GM12865 (cell line): ENCODE results near the gene KDM5B.

Experiments used
- DNase-seq: peaks from one replicate; pipeline ENCODE4 v3.0.0; 2010; ENCODE audit warnings: low read depth
- H3K4me3 ChIP-seq: 2 replicates; pipeline ENCODE4 v1.5.1; 2011; ENCODE audit warnings: mild to moderate bottlenecking, low read depth, low read length, control low read depth
- TF ChIP-seq, protein P1 (sequence below): IDR thresholded peaks from 2 replicates; pipeline ENCODE4 v1.5.1; 2011; ENCODE audit warnings: low read length, control low read depth, low read depth, inconsistent platforms; ENCODE audit not compliant: insufficient read depth; ENCODE audit errors: missing control alignments

The KDM5B gene

DNA sequence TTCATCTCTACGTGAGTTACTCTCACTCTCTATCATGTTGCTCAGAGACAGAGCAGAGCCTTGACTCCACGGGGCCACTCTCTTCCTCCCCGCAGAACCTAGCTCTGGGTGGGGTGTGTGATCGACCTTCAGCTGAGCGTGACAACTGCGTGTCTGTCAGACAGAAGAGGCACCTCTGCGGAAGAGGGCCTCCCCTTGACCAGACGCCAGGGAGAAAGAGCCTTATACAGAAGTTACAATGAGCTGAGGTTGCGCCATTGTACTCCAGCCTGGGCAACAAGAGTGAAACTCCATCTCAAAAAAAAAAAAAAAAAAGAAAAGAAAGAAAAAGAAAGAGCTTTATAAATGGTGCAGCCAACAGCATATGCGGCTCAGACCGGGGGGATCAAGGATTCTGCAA lies 120.9 kb downstream of the KDM5B start:
- H3K4me3 ChIP-seq: no peak overlapping the region
- no peak for DNase-seq
- TF ChIP-seq, protein P1, sequence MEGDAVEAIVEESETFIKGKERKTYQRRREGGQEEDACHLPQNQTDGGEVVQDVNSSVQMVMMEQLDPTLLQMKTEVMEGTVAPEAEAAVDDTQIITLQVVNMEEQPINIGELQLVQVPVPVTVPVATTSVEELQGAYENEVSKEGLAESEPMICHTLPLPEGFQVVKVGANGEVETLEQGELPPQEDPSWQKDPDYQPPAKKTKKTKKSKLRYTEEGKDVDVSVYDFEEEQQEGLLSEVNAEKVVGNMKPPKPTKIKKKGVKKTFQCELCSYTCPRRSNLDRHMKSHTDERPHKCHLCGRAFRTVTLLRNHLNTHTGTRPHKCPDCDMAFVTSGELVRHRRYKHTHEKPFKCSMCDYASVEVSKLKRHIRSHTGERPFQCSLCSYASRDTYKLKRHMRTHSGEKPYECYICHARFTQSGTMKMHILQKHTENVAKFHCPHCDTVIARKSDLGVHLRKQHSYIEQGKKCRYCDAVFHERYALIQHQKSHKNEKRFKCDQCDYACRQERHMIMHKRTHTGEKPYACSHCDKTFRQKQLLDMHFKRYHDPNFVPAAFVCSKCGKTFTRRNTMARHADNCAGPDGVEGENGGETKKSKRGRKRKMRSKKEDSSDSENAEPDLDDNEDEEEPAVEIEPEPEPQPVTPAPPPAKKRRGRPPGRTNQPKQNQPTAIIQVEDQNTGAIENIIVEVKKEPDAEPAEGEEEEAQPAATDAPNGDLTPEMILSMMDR: no peak

DNA sequence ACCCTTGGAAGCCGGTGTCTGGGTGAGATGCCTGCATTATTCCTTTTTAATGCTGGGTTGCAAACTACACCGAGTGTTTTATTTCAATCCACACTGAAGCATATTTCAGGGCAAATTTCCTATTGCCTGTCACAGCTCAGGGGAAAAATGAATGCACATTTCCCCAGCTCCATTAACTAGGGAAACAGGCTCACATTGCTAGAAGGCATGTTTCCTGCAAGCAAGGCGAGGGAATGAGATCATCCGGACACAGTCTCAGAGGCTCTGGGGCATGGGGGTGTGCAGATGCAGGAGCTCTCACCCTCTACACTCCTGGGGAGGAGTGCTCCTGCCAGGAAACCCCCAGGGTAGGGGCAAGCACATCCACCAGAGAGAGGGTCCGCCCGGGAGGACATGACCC lies 122.6 kb downstream of the KDM5B start:
- TF ChIP-seq, protein P1: no peak
- DNase-seq: no peak
- H3K4me3 ChIP-seq: no peak overlapping the region

DNA sequence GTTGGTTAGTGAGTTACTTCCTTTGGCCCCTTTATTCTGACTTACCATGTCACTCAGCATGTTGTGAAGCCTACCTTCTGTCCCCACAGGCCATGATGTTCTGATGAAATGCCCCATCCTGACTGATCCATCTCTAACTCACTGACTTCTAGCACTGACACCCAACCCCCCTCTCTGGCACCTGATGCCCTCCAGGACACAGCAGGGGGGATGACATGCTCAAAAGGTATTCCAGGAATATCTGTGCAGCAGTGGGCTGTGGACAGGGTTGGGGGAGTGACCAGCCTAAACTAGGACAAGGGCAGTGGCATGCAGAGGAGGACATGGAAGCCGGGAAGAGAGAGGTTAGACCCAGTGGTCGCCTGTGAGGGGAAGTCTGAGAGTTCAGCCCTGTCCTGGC lies 123.5 kb downstream of the KDM5B start:
- TF ChIP-seq, protein P1: no peak
- DNase-seq: no peak

DNA sequence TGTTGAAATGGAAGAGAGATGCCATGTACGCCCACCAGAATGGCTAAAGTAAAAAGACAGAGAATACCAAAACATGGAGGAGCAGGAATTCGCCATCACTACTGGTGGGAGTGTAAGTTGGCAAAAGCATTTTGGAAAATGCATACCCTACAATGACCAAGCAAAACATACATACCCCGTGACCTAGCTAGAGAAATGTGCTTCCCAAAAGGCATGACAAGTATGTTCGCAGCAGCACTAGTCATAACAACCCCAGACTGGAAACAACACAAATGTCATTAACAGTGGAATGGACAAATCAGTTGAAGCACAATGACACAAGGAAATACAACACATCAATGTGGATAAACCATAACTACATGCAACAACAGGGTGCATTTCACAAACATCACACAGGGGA lies 125.2 kb downstream of the KDM5B start:
- DNase-seq: no peak
- TF ChIP-seq, protein P1: no peak
- H3K4me3 ChIP-seq: no peak overlapping the region

More for the DNA sequence above, 123.5 kb downstream of the KDM5B start:
- H3K4me3 ChIP-seq: no peak overlapping the region

DNA sequence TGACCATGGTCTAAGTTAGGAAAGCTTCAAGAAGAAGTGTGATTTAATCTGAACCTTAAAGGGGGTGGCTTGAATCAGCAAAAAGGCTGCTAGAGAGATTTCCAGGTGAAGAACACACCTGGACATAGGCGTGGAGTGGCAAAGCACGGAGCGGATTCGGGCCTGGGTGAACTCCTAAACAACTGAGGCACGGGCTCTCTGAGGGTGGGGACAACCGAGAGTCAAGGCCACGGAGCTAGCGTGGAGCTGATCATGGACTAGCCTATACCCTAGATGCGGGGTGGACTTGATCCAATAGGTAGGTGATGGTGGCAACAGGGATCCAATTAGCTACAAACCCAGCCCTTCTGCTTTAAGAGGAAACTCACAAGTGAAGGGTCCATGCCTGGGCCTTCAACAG lies 125.7 kb downstream of the KDM5B start:
- no peak for DNase-seq
- no peak overlapping the region for H3K4me3 ChIP-seq
- TF ChIP-seq, protein P1: no peak

DNA sequence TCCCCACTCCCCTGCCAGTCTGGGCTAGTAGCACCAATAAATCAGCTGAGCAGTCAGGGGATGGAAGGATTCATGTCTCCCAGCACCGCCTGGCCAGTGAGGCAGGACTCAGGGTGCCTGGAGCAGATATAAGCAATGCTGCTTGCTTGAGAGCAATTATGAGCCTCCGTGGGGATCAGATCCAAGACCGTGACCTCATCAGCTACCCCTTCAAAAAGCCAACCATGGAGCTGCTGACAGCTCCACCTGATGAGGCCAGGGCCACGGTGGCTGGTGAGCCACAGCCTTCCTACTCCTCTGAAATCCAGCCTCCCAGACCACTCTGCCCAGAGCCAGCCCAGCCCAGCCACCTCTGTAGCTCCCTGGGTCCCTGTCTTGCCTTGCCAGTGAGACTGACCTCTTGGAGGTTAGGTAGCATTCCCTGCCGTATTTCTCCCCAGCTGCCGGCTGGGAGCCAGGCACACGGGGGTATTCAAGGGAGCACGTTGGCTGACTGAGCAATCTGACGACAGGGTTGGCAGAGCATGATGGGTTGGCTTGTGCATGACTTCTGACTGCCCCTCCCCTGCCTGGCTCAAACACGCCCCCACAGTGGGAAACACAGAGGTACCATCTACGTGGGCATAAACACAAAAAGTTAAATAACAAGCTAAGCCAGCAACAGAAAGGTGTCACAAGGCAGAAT lies 126.3 kb downstream of the KDM5B start:
- H3K4me3 ChIP-seq: no peak overlapping the region
- TF ChIP-seq, protein P1: no peak
- DNase-seq: no peak

DNA sequence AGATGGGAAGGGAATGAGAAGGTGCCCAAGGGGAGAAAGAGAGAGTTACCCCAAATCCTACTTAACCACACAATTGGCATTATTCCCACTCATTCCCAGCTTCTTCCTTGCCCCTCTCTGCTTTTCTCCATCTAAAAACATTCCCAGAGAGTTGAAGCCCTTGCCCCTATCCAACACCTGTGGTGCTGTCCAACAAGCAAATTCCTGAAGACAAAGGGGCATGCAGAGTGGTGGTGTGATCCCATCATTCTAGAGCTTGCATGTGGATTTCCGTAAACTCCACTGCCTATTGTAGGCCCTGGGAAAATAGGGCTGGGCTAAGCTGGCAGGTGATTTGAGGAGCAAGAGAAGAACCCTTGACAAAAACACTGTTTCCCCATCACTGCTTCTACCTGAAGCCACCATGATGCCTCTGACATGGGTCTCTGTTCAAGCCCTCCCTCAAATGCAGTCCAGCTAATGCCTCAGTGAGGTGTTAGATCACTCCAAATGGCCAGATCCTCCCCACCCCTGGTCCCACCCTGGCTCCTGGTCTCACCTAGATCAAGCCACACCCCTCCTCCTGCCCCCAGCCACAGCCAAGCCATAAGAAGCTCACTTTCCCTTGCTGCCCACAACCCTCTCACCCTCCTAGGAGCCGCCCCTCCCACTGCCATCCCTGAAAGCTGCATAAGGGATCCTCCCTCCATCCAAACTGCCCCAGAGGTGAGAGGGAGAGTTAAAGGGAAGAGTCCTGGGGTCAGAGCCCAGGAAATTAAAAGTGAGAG lies 127.5 kb downstream of the KDM5B start:
- TF ChIP-seq, protein P1: no peak
- no peak for DNase-seq

More for the DNA sequence above, 127.5 kb downstream of the KDM5B start:
- H3K4me3 ChIP-seq: no peak overlapping the region
